Activated CD4-positive, CD25-positive, alpha-beta regulatory T cell treated with anti-CD3 and anti-CD28 coated beads, Interleukin-2, amount 50 U/mL, for 24 hours (primary cell): ENCODE measurements around the gene CEP72.
"Not testable (repeated sequence)": the region's sequence is repeated elsewhere in the genome, so short reads cannot be mapped to it uniquely, and the experiment has no call there.

Source experiments
- ATAC-seq, 2 donors: fragments of 150-1000 bp; cut with Tn5 transposase; one replicate each; pipeline ENCODE4 v1.10.0; 2021; ENCODE audit warnings: mild to moderate bottlenecking in 1 of 2, moderate library complexity in 1 of 2

The CEP72 gene

GRCh38 chr5:618450-618849 is 6.3 kb downstream of the CEP72 start:
- ATAC-seq = no peak

GRCh38 chr5:619444-619843 is 7.3 kb downstream of the CEP72 start:
- no peak for ATAC-seq

DNA sequence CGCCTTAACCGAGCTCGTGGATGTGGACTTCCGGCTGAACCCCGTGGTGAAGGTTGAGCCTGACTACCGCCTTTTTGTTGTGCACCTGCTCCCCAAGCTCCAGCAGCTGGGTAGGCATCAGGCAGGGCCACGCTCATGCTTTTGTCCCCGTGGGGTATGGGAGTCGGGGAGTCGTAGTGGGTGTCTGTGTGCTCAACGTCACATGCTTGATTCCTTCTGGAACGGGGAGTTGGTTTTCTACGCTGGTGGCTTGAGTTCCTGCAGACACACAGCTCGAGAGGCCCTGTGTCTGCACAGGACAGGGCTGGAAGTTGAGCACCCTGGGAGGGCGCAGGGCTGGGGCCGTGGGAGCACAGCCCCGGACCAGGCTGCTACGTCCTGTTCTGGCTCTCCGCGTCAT is 8.0 kb downstream of the CEP72 start:
- ATAC-seq = no peak

- ATAC-seq = no peak
Measured at GRCh38 chr5:620586-621180, 8.5 kb downstream of the CEP72 start.

GRCh38 chr5:621341-621761 is 9.2 kb downstream of the CEP72 start:
- ATAC-seq = no peak

GRCh38 chr5:622359-622758 is 10.2 kb downstream of the CEP72 start:
- ATAC-seq = no peak

DNA sequence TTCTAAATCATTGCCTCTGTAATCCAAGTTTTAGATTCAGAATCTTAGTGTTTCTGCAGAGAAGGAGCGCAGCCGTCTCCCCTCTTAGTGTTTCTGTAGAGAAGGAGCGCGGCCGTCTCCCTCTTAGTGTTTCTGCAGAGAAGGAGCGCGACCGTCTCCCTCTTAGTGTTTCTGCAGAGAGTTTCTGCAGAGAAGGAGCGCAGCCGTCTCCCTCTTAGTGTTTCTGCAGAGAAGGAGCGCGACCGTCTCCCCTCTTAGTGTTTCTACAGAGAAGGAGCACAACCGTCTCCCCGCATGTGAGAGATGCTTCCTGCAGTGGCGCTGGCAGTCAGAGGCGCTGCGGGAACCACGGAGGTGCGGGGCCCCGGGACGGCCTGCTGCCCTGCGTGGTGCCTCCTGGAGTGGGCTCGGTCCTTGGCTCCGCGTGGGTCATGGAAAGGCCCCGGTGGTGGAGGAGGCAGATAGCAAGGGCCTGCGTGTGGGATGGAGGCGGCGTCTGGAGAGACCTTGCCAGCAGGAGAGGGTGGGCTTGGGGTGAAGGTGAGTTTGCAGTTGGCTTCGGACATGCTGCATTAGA is 10.9 kb downstream of the CEP72 start:
- no peak for ATAC-seq

- ATAC-seq = no peak
Measured at GRCh38 chr5:623531-623930, 11.4 kb downstream of the CEP72 start.

DNA sequence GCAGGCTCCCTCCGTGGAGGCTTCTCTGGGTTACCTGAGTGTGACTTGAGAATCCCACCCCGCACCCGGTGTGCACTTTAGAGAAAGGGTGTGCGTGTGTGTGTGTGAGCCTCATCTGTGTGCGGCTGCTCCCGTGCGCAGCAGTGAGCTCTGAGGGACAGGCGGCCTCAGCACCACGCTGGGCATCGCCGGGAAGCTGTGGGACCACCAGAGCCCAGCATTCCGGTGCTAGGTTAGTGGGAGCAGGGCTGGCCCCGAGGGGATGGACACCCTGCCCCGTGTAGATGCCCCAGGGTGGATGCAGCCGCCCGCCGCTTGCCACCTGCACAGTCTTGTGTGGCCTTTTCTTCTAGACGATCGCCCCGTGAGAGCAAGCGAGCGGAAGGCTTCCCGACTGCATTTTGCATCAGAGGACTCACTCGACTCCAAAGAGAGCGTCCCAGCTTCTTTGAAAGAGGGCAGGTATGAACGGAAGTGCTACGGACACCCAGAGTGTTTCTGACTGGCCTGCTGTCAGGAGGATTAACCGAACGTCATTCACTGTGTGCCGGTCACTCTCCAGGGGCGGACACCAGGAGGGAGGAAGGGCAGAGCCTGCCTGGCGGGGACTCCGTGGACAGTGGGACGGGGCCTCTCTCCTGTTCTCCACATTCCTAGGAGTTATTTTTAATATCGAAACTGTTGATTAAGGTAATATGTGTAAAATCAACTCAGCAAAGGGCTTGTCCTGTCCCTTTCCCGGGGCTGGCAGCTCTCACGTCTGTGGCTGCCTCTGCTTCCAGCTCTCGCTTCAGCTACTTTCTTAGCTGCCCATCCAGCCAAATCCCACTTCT is 12.2 kb downstream of the CEP72 start:
- no peak for ATAC-seq

DNA sequence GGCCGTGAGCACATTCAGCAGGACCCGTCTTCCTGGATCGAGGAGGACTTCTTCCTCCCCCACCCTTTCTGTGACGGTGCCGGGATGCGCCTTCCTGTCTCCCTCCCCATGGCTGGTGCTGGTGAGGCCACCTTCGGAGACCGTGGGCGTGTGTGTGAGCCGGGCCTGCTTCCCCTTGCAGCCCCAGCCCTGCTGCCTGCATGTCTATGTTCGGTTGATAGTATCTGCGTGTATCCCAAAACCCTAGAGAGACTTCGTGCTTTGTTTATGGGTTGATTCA is 12.8 kb downstream of the CEP72 start:
- no peak for ATAC-seq

GRCh38 chr5:625516-625915 is 13.4 kb downstream of the CEP72 start:
- ATAC-seq = no peak

DNA sequence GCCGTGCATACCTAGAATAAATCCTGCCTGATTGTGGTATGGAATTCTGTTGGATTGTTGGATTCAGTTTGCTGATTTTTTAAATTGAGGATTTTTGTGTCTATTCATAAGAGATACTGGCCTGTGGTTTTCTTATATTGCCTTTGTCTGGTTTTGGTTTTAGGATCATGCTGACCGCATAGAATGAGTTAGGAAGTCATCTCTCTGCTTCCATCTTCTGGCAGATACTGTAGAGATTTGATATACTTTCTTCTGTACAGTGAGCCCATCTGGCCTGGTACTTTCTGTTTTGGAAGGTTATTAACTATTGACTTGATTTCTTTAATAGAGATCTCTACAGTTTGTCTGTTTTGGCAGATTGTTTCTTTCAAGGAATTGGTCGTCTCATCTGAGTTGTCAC is 14.7 kb downstream of the CEP72 start:
- no peak for ATAC-seq

GRCh38 chr5:627840-628239 is 15.7 kb downstream of the CEP72 start:
- no peak for ATAC-seq

DNA sequence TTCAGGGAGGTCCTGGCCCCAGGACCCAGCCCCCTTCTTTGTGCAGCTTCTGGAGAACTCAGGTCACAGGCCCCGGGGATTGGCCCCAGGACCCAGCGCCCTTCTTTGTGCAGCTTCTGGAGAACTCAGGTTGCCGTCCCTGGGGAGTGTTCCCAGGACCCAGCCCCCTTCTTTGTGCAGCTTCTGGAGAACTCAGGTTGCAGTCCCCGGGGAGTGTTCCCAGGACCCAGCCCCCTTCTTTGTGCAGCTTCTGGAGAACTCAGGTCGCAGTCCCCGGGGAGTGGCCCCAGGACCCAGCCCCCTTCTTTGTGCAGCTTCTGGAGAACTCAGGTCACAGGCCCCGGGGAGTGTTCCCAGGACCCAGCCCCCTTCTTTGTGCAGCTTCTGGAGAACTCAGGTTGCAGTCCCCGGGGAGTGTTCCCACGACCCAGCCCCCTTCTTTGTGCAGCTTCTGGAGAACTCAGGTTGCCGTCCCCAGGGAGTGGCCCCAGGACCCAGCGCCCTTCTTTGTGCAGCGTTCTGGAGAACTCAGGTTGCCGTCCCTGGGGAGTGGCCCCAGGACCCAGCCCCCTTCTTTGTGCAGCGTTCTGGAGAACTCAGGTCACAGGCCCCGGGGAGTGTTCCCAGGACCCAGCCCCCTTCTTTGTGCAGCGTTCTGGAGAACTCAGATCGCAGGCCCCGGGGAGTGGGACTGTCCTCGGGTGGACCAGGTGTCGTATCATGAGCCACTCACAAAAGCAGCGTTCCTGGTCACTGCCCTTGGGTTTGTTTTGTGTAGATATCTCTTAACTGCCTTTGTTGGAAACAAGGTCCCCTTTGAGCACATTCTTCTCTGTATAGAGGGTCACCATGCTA is 16.4 kb downstream of the CEP72 start:
- ATAC-seq = not testable (repeated sequence)

DNA sequence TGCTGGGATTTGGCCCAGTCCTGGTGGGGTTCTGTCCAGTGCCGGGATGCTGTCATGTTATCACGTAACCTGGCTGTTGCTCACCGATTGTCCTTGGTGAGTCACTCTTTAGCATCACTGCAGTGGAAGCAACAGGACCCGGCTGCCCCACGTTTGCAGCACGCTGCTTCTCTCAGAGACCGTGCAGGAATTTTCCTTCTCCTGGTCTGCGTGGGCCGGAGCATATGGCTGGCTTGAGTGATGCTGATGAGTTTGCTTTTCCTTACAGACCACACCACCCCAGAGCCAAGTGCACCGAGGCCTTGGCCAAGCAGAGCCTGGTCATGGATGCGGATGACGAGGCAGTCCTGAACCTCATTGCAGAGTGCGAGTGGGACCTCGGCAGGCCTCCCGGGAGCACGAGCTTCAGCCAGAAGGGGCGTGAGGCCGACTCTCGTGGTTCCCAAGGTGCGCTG is 21.4 kb downstream of the CEP72 start:
- no peak for ATAC-seq

- no peak for ATAC-seq
Measured at GRCh38 chr5:634191-634590, 22.1 kb downstream of the CEP72 start.

DNA sequence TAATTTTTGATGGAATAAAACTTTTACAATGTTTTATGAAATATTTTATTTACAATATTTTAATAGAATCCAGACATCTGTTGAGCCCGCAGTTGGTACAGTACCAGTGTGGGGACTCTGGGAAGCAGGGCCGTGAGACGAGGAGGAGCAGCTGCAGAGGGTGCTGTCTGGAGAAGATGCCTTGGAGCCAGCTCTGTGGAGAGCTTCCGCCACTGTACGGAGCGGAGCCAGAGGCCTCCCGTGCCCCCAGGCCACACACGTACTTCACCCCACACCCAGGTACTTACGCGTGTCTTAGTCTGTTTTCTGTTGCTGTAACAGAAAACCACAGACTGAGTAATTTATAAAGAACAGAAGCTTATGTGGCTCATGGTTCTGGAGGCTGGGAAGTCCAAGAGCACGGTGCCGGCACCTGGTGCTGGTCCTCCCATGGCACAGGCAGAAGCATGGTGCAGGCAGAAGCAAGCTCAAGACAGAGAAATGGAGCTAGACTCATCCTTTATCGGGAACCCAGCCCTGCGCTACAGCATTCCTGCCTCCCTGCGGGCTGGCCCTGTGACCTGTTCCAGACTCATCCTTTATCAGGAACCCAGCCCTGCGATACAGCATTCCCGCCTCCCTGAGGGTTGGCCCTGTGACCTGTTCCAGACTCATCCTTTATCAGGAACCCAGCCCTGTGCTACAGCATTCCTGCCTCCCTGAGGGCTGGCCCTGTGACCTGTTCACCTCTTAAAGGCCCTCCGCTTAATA is 23.3 kb downstream of the CEP72 start:
- ATAC-seq = no peak

- no peak for ATAC-seq
Measured at GRCh38 chr5:636951-637350, 24.8 kb downstream of the CEP72 start.

GRCh38 chr5:637581-638450 is 25.7 kb downstream of the CEP72 start:
- ATAC-seq = no peak

- ATAC-seq = no peak
Measured at GRCh38 chr5:638501-639252, 26.5 kb downstream of the CEP72 start.

GRCh38 chr5:639253-639530 is 27.1 kb downstream of the CEP72 start:
- ATAC-seq = no peak
